Esophagus squamous epithelium (tissue), 5 donors: Measurements from ENCODE around the gene ANXA5. TPM values are rescaled to one million over a fixed set of nuclear protein-coding genes. Genes with fewer than 3 reads are reported as not detected.
"Not testable (repeated sequence)": the region's sequence is repeated elsewhere in the genome, so short reads cannot be mapped to it uniquely, and the experiment has no call there.

Experiments used
- DNase-seq: peaks from one replicate; lab custom pipeline; 2025; lab: John Stamatoyannopoulos, UW
- H3K27ac ChIP-seq, 4 donors: fragments of 200-600 bp; sonication (generic); one replicate each; pipeline ENCODE4 v1.5.1; 2016 to 2019; ENCODE audit warnings: mild to moderate bottlenecking in 1 of 4
- H3K27me3 ChIP-seq, 4 donors: fragments of 200-600 bp; sonication (generic); 1 replicate in 3 of 4; 2 replicates in 1 of 4; pipeline versions ENCODE4 v1.5.1 to v1.6.0; 2017 to 2021; ENCODE audit warnings: antibody characterized with exemption in 1 of 4
- H3K36me3 ChIP-seq, 3 donors: fragments of 200-600 bp; sonication (generic); one replicate each; pipeline ENCODE4 v1.5.1; 2016 to 2019
- H3K4me1 ChIP-seq, 3 donors: fragments of 200-600 bp; sonication (generic); one replicate each; pipeline ENCODE4 v1.5.1; 2017 to 2019
- H3K4me3 ChIP-seq, 4 donors: fragments of 200-600 bp; sonication (generic); 1 replicate in 3 of 4; 2 replicates in 1 of 4; pipeline ENCODE4 v1.5.1; 2016 to 2019; ENCODE audit warnings: mild to moderate bottlenecking in 2 of 4, moderate library complexity in 1 of 4
- H3K9me3 ChIP-seq, 3 donors: fragments of 200-600 bp; sonication (generic); one replicate each; pipeline ENCODE4 v1.5.1; 2016 to 2019
- POLR2A ChIP-seq, 4 donors: fragments of 450-650 bp; IDR thresholded peaks; one replicate each; pipeline ENCODE4 v1.6.1; 2017; ENCODE audit warnings: antibody characterized with exemption in 4 of 4, mild to moderate bottlenecking in 4 of 4, moderate library complexity in 3 of 4
- WGBS, 2 donors: methylation state at CpG; one replicate each; pipeline ENCODE4 v1.1.5; 2018; 5-methylcytosine and 5-hydroxymethylcytosine counted together
- intact Hi-C: fragments of 100-400 bp; cut with DNase I; formaldehyde crosslinking; loops from one replicate; pipeline ENCODE4 v1.15.0; 2022
- total RNA-seq, 4 donors: library from RNA; depleted of rRNA; stranded (reverse); fragments of >200 nt; gene quantifications; one replicate each; pipeline ENCODE4 v1.1.0, GENCODE V29; 2016
- TF ChIP-seq, protein P1 (sequence below), 6 experiments: fragments of 450-650 bp in 4 of 6; fragments of 200-600 bp in 2 of 6; sonication (generic) in 2 of 6; IDR thresholded peaks; one replicate each; pipeline ENCODE4 v1.5.1; 2016 to 2019; ENCODE audit warnings: antibody characterized with exemption in 6 of 6, mild to moderate bottlenecking in 4 of 6, moderate library complexity in 4 of 6
- donor health status: DM: yes; HTN: yes; CAD: no.

ANXA5 gene
- total RNA-seq, 4 donors from 2014 or later, result 50.4 to 153 (median 117) TPM

DNA sequence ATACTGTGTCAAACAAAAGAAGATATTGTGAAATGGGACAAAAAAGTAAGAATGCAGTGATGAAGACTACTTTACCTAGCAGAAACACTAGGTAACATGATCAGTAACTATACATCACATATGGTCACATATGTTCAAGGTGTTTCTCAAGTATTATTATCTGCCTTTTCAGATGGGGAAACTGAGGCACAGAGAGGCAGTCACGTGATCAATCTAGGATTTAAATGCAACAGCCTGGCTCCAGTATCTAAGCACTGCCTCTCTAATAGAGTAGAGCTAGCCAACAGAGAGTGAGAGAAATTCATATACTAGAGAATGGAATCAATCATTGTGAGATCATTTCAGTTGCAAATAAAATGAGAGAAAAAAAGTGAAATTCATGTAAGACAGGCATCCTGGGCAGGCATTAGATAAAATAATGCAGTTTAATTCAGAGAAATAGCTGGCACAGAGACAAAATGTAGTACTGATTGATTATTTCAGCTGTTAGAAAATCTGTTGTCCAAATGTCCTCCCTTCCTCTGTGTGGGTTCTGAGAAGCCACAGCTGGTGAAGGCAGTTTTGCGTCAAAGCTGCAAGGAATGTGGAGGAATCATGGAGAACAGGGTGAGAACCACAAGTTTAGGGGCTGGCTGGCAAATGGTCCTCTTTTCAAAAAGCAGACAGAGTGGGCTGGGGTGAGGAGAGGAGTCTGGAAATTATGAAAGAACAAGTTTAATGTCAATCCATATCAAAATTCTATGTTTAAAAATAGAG is 42.2 kb upstream of the ANXA5 start:
- Histone ChIP-seq H3K36me3 (no peaks in the 10 kb centered on the region), H3K27me3 (no peaks in the 10 kb centered on the region), H3K9me3 (no peaks in the 10 kb centered on the region), H3K27ac (no peak overlapping the region), H3K4me1 (no peaks in the 10 kb centered on the region), H3K4me3 (no peak overlapping the region)
- DNase-seq, result no peak
- WGBS, 2 donors, result 54 to 60% methylated on average over 2 of the region's 2 CpGs
- no peak for TF ChIP-seq POLR2A (IDR thresholded peaks at IDR 0.05)
- TF ChIP-seq, protein P1, sequence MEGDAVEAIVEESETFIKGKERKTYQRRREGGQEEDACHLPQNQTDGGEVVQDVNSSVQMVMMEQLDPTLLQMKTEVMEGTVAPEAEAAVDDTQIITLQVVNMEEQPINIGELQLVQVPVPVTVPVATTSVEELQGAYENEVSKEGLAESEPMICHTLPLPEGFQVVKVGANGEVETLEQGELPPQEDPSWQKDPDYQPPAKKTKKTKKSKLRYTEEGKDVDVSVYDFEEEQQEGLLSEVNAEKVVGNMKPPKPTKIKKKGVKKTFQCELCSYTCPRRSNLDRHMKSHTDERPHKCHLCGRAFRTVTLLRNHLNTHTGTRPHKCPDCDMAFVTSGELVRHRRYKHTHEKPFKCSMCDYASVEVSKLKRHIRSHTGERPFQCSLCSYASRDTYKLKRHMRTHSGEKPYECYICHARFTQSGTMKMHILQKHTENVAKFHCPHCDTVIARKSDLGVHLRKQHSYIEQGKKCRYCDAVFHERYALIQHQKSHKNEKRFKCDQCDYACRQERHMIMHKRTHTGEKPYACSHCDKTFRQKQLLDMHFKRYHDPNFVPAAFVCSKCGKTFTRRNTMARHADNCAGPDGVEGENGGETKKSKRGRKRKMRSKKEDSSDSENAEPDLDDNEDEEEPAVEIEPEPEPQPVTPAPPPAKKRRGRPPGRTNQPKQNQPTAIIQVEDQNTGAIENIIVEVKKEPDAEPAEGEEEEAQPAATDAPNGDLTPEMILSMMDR (IDR thresholded peaks at IDR 0.05), result no peak
- intact Hi-C loops, result loop anchor here (10.0 kb wide), 1 partner anchor 274 kb away; no protein-coding TSS in a partner anchor

DNA sequence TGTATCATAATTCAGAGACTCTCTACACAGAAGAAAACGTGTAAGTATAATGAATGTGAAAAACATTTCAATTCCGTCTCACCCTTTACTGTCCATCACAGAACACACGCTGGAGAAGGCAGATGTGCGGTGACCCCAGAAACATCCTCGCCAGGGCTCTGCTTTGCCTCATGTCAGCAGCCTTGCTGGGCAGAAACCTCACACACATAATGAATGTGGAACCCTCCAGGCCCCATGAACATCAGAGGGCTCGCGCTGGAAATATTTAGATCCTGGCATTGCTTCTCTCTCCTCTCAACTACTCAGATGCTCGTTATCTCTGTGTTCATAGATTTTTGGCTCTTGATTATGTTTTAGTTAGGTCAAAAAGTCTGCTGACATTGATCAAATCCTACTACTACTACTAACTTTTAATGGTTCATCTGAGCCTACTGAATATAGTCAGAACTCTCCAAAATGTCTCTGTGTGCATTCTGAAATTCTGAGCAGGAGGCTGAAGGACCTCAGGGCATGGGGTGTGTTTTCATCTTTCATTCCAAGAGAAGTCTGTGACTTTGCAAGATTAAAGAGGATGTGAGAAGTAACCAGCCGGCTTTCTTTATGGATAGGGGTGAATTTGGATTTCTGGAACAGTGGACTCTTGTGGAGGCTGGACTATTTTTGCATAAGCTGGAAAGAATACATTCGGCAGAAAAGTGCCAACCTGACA is 41.2 kb upstream of the ANXA5 start:
- intact Hi-C loops, result loop anchor here (10.0 kb wide), 1 partner anchor 273 kb away; no protein-coding TSS in a partner anchor
- no peaks in the 10 kb centered on the region for H3K9me3 ChIP-seq

DNA sequence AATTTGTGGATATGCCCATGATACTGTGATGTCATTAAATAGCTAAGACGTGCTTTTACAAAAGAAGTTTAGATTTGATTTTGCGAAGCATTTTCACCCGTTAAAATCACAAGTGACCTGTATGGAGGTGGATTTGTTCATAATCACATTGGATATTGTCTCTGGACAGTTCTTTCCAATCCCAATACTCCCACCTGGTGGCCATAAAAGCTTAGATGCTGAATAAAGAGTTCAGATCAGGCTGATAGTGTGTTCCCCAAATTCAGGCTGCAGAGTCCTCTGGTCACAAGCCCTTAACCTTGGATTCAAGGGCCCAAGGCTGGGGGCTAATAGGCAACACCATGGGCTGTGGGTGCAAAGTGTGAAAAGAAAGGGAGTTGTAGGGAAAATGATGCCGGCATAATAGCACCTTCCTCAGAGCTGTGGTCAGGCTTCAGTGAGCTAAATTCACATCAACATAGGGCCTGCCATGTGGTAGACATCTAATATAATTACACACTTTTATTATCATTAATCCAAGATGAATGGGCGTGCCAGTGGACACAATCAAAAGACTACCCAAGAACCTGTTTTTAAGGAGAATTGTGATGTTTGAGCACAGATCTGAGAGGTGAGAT is 40.1 kb upstream of the ANXA5 start:
- 56 to 58% methylated on average over 5 of the region's 5 CpGs for WGBS, 2 donors
- no peak overlapping the region for H3K27ac ChIP-seq
- no peaks in the 10 kb centered on the region for H3K4me1 ChIP-seq
- TF ChIP-seq, protein P1 (IDR thresholded peaks at IDR 0.05), result peak in 4 of 6 experiments; percentile 31 to 49 (median 44)
- no peak for TF ChIP-seq POLR2A (IDR thresholded peaks at IDR 0.05)
- H3K36me3 ChIP-seq, result no peaks in the 10 kb centered on the region
- no peak for DNase-seq
- H3K9me3 ChIP-seq, result no peaks in the 10 kb centered on the region
- intact Hi-C loops, result loop anchor here (10.0 kb wide), 1 partner anchor 272 kb away; no protein-coding TSS in a partner anchor
- H3K4me3 ChIP-seq, result no peak overlapping the region
- no peaks in the 10 kb centered on the region for H3K27me3 ChIP-seq

More for the DNA sequence above, 41.2 kb upstream of the ANXA5 start:
- H3K4me1 ChIP-seq, result no peaks in the 10 kb centered on the region
- no peak overlapping the region for H3K4me3 ChIP-seq
- no peak for DNase-seq
- no peaks in the 10 kb centered on the region for H3K27me3 ChIP-seq
- no peaks in the 10 kb centered on the region for H3K36me3 ChIP-seq
- no peak overlapping the region for H3K27ac ChIP-seq
- 51 to 76% methylated on average over 10 of the region's 10 CpGs for WGBS, 2 donors
- TF ChIP-seq POLR2A (IDR thresholded peaks at IDR 0.05), result no peak
- TF ChIP-seq, protein P1 (IDR thresholded peaks at IDR 0.05), result no peak

DNA sequence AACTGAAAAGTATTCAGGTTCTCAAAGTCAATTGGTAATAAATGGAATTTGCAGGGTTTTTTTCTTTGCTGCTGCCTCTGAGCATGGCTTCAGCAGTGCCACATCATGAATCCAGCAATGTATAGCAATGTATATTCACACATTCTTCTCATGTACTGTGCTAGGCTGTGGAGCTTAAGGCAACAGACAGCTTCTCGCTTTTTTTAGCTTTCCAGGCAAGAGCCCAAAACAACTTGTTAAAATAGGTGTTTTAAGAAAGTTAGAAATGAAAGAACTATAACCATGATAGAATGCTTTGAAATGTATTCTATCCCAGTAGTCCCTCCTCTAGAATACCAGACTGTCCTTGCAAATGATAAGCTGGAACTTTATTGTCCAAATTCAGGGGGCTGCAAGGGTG is 37.8 kb upstream of the ANXA5 start:
- Histone ChIP-seq H3K27ac (no peak overlapping the region), H3K36me3 (no peaks in the 10 kb centered on the region), H3K27me3 (no peaks in the 10 kb centered on the region), H3K9me3 (no peaks in the 10 kb centered on the region), H3K4me3 (no peak overlapping the region), H3K4me1 (no peaks in the 10 kb centered on the region)
- DNase-seq, result no peak
- intact Hi-C loops, result loop anchor here (10.0 kb wide), 1 partner anchor 270 kb away; no protein-coding TSS in a partner anchor
- no peak for TF ChIP-seq POLR2A (IDR thresholded peaks at IDR 0.05)
- WGBS, 2 donors, result 50 to 71% methylated on average over 1 of the region's 1 CpG

DNA sequence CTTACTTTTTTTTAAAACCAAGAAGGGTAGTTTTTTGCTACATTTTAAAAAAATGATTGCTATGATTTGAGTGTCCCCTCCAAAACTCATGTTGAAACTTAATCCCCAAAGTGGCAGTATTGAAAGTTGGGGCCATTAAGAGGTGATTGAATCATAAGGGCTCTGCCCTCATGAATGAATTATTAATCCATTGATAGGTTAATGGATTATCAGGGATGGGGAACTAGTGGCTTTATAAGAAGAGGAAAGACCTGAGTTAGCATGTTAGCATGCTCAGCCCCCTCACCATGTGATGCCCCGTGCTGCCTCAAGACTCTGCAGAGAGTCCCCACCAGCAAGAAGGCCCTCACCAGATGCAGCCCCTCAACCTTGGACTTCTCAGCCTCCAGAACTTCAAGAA is 37.2 kb upstream of the ANXA5 start:
- DNase-seq, result no peak
- 79 to 86% methylated on average over 1 of the region's 1 CpG for WGBS, 2 donors
- no peak for TF ChIP-seq POLR2A (IDR thresholded peaks at IDR 0.05)
- H3K4me3 ChIP-seq, result no peak overlapping the region
- no peaks in the 10 kb centered on the region for H3K27me3 ChIP-seq
- intact Hi-C loops, result loop anchor here (10.0 kb wide), 1 partner anchor 269 kb away; no protein-coding TSS in a partner anchor
- no peaks in the 10 kb centered on the region for H3K36me3 ChIP-seq
- no peaks in the 10 kb centered on the region for H3K9me3 ChIP-seq
- H3K4me1 ChIP-seq, result no peaks in the 10 kb centered on the region
- H3K27ac ChIP-seq, result no peak overlapping the region

DNA sequence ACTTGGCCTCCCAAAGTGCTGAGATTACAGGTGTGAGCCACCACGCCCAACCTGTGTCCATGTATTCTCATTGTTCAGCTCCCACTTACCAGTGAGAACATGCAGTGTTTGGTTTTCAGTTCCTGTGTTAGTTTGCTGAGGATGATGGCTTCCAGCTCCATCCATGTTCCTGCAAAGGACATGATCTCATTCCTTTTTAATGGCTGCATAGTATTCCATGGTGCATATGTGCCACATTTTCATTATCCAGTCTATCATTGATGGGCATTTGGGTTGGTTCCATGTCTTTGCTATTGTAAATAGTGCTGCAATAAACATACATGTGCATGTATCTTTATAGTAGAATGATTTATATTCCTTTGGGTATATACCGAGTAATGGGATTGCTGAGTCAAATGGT is 33.0 kb upstream of the ANXA5 start:
- intact Hi-C loops, result loop anchor here (10.0 kb wide), 1 partner anchor 265 kb away; no protein-coding TSS in a partner anchor

More for the DNA sequence above, 33.0 kb upstream of the ANXA5 start:
- not testable (repeated sequence) for H3K36me3 ChIP-seq, H3K4me1 ChIP-seq, DNase-seq, H3K4me3 ChIP-seq, H3K9me3 ChIP-seq, H3K27me3 ChIP-seq, H3K27ac ChIP-seq
- 97% methylated on average over 2 of the region's 2 CpGs for WGBS, 2 donors
